Measurements from ENCODE around the gene SLC43A3. TPM values are rescaled to one million over a fixed set of nuclear protein-coding genes. Genes with fewer than 3 reads are reported as not detected.

Gene SLC43A3
- total and polyA plus RNA-seq, 2 donors (not counting 3 experiments of a cell fraction or from before 2014, with no cell fraction given), result 68.9 to 104 TPM

DNA sequence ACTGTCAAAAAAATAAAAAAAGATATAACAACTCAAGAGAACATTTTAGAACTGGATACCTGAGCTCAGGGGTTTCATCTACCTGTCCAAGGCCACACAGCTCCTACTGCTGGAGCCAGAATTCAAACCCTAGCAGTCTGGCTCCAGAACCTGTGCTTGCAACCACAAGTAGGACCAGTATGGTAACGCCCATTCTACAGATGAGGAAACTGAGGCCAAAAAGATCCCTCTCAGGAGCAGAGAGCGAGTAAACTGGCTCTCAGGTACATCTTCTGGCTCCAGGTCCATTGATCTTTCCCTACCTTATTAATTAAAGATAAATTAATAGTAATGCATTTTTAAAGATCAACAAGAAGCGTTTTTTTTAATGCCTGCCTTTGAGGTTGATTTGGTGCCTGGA, 69.6 kb downstream of the SLC43A3 start:
- no peaks in the 10 kb centered on the region for H4K20me1 ChIP-seq (replicated peaks; ENCODE audit: control insufficient read depth, extremely low read depth, insufficient read depth, low read length)
- POLR2A ChIA-PET, result interaction anchor here (0.5 kb wide), 1 partner anchor 103 kb away, joined by 3 read pairs; the partner anchor contains the start of gene RTN4RL2
- TF ChIP-seq POLR2AphosphoS5 (IDR thresholded peaks at IDR 0.05; ENCODE audit: insufficient read depth, low read depth, low read length), result no peak
- no peak for TF ChIP-seq JUN (IDR thresholded peaks at IDR 0.05; ENCODE audit: borderline replicate concordance, insufficient read depth, insufficient read length, low read depth)
- TF ChIP-seq, protein P1, sequence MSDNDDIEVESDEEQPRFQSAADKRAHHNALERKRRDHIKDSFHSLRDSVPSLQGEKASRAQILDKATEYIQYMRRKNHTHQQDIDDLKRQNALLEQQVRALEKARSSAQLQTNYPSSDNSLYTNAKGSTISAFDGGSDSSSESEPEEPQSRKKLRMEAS (IDR thresholded peaks at IDR 0.05; ENCODE audit: insufficient read depth, insufficient read length), result no peak
- no peak for TF ChIP-seq MYC (IDR thresholded peaks at IDR 0.05; ENCODE audit: low read depth, low read length)
- TF ChIP-seq EZH2 (IDR thresholded peaks at IDR 0.05; ENCODE audit: borderline replicate concordance, low read depth, low read length, severe bottlenecking), result no peak
- TF ChIP-seq FOS (IDR thresholded peaks at IDR 0.05; ENCODE audit: borderline replicate concordance, insufficient read depth, low read length), result no peak
- no peak for TF ChIP-seq POLR2A (IDR thresholded peaks at IDR 0.05; ENCODE audit: low read depth, low read length)
- no peak for TF ChIP-seq GATA2 (IDR thresholded peaks at IDR 0.05; ENCODE audit: insufficient read depth, insufficient read length, low read depth, low read length)
- TF ChIP-seq, protein P2, sequence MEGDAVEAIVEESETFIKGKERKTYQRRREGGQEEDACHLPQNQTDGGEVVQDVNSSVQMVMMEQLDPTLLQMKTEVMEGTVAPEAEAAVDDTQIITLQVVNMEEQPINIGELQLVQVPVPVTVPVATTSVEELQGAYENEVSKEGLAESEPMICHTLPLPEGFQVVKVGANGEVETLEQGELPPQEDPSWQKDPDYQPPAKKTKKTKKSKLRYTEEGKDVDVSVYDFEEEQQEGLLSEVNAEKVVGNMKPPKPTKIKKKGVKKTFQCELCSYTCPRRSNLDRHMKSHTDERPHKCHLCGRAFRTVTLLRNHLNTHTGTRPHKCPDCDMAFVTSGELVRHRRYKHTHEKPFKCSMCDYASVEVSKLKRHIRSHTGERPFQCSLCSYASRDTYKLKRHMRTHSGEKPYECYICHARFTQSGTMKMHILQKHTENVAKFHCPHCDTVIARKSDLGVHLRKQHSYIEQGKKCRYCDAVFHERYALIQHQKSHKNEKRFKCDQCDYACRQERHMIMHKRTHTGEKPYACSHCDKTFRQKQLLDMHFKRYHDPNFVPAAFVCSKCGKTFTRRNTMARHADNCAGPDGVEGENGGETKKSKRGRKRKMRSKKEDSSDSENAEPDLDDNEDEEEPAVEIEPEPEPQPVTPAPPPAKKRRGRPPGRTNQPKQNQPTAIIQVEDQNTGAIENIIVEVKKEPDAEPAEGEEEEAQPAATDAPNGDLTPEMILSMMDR (IDR thresholded peaks at IDR 0.05; ENCODE audit: extremely low read depth in 1 of 2, insufficient read depth in 1 of 2, low read depth in 1 of 2, low read length in 2 of 2), result no peak
- H3K27me3 ChIP-seq (ENCODE audit: control insufficient read depth in 2 of 2, insufficient read depth in 2 of 2, low read length in 2 of 2), result peaks cover 0 to 3% of the 10 kb centered on the region in 2 experiments
- H3K4me2 ChIP-seq (ENCODE audit: insufficient read depth, low read length), result no peak overlapping the region
- no peaks in the 10 kb centered on the region for H3K9me1 ChIP-seq (replicated peaks; ENCODE audit: control insufficient read depth, extremely low read depth, insufficient read depth, low read length)
- no peaks in the 10 kb centered on the region for H3K36me3 ChIP-seq (ENCODE audit: control insufficient read depth in 2 of 2, extremely low read depth in 1 of 2, insufficient read depth in 2 of 2, low read length in 2 of 2)
- CTCF ChIA-PET, result interaction anchor here (1.2 to 2.7 kb wide), 3 partner anchors 11 to 105 kb away, joined by 3 to 13 read pairs (median 5); no protein-coding TSS in a partner anchor
- H2AFZ ChIP-seq (ENCODE audit: low read depth, low read length), result no peak overlapping the region
- no peak overlapping the region for H3K4me3 ChIP-seq (replicated peaks in 1 of 3; ENCODE audit: insufficient read depth in 1 of 3, low read depth in 1 of 3, low read length in 3 of 3)
- no peaks in the 10 kb centered on the region for H3K4me1 ChIP-seq (ENCODE audit: control insufficient read depth, extremely low read depth, insufficient read depth, low read length)
- H3K9ac ChIP-seq (replicated peaks; ENCODE audit: extremely low read depth, insufficient read depth, low read length), result no peak overlapping the region
- no peaks in the 10 kb centered on the region for H3K79me2 ChIP-seq (ENCODE audit: control insufficient read depth, insufficient read depth, low read length)
- no TSS peak for BruUV-seq (replicated peaks)
- DNase-seq (ENCODE audit: low read depth, low spot score), result no peak
- no peak for FAIRE-seq
- no peak overlapping the region for H3K27ac ChIP-seq (ENCODE audit: insufficient read depth, low read depth, low read length)
- dilution Hi-C loops (cut with MboI; ENCODE audit: extremely low pct_ligation_motif_present, low sequenced_read_pairs), result no loop called here
- intact Hi-C loops (cut with micrococcal nuclease), result no loop called here
- H3K9me3 ChIP-seq (replicated peaks; ENCODE audit: control insufficient read depth, insufficient read depth, low read length), result no peaks in the 10 kb centered on the region

Small RNA genes within 50 kb of the gene (small RNA-seq; reads per million reads assigned to genes)
- gene RNA5SP341 (ENCODE audit: insufficient read depth, insufficient read length, low read depth, low replicate concordance), result not detected

Other genes starting within 250 kb of the SLC43A3 start
- not detected in 2 replicates for gene LRRC55, start 245.2 kb downstream of the SLC43A3 start, total RNA-seq
- gene LRRC55, start 245.2 kb downstream of the SLC43A3 start, polyA plus RNA-seq, result not detected in 2 replicates
- gene APLNR, start 189.9 kb downstream of the SLC43A3 start, total RNA-seq, result 0.09 and 0.38 TPM in 2 replicates
- 0.03 and 0.04 TPM in 2 replicates for gene APLNR, start 189.9 kb downstream of the SLC43A3 start, polyA plus RNA-seq
- gene TNKS1BP1, start 102.2 kb downstream of the SLC43A3 start, total RNA-seq, result 93.6 and 111 TPM in 2 replicates
- gene TNKS1BP1, start 102.2 kb downstream of the SLC43A3 start, polyA plus RNA-seq, result 48.9 and 54.6 TPM in 2 replicates
- gene SSRP1, start 91.2 kb downstream of the SLC43A3 start, total RNA-seq, result 140 and 146 TPM in 2 replicates
- 123 and 130 TPM in 2 replicates for gene SSRP1, start 91.2 kb downstream of the SLC43A3 start, polyA plus RNA-seq
- gene P2RX3, start 88.8 kb downstream of the SLC43A3 start, total RNA-seq, result not detected in 2 replicates
- not detected in 2 replicates for gene P2RX3, start 88.8 kb downstream of the SLC43A3 start, polyA plus RNA-seq
- gene PRG3, start 46.0 kb downstream of the SLC43A3 start, total RNA-seq, result not detected in 2 replicates
- not detected in 2 replicates for gene PRG3, start 46.0 kb downstream of the SLC43A3 start, polyA plus RNA-seq
- gene PRG2, start 36.5 kb downstream of the SLC43A3 start, total RNA-seq, result 0.42 and 0.55 TPM in 2 replicates
- gene PRG2, start 36.5 kb downstream of the SLC43A3 start, polyA plus RNA-seq, result 0.08 and 0.48 TPM in 2 replicates
- gene RTN4RL2, start 33.4 kb upstream of the SLC43A3 start, total RNA-seq, result 0.83 and 1.3 TPM in 2 replicates
- gene RTN4RL2, start 33.4 kb upstream of the SLC43A3 start, polyA plus RNA-seq, result 0.18 and 0.35 TPM in 2 replicates
- gene SLC43A1, start 88.6 kb upstream of the SLC43A3 start, total RNA-seq, result 11.3 and 13.7 TPM in 2 replicates
- 19.5 and 22.7 TPM in 2 replicates for gene SLC43A1, start 88.6 kb upstream of the SLC43A3 start, polyA plus RNA-seq
- 64.2 and 105 TPM in 2 replicates for gene TIMM10, start 103.6 kb upstream of the SLC43A3 start, total RNA-seq
- 109 and 128 TPM in 2 replicates for gene TIMM10, start 103.6 kb upstream of the SLC43A3 start, polyA plus RNA-seq
- not detected in 2 replicates for gene SMTNL1, start 110.5 kb upstream of the SLC43A3 start, total RNA-seq
- gene SMTNL1, start 110.5 kb upstream of the SLC43A3 start, polyA plus RNA-seq, result not detected in 2 replicates
- gene UBE2L6, start 140.6 kb upstream of the SLC43A3 start, total RNA-seq, result 10.8 and 22.3 TPM in 2 replicates
- gene UBE2L6, start 140.6 kb upstream of the SLC43A3 start, polyA plus RNA-seq, result 25.2 and 31.2 TPM in 2 replicates
- not detected in 2 replicates for gene SERPING1, start 170.6 kb upstream of the SLC43A3 start, total RNA-seq
- 0.30 TPM in 1 of 2 replicates, not detected in the other for gene SERPING1, start 170.6 kb upstream of the SLC43A3 start, polyA plus RNA-seq
- 0.24 and 0.30 TPM in 2 replicates for gene YPEL4, start 222.8 kb upstream of the SLC43A3 start, total RNA-seq
- gene YPEL4, start 222.8 kb upstream of the SLC43A3 start, polyA plus RNA-seq, result 0.03 and 0.06 TPM in 2 replicates
- gene CLP1, start 230.6 kb upstream of the SLC43A3 start, total RNA-seq, result 17.9 and 20.9 TPM in 2 replicates
- gene CLP1, start 230.6 kb upstream of the SLC43A3 start, polyA plus RNA-seq, result 19.4 and 20.8 TPM in 2 replicates
- gene ZDHHC5, start 241.0 kb upstream of the SLC43A3 start, total RNA-seq, result 67.4 and 74.0 TPM in 2 replicates
- 52.9 and 61.1 TPM in 2 replicates for gene ZDHHC5, start 241.0 kb upstream of the SLC43A3 start, polyA plus RNA-seq